Tibial artery (tissue), 4 donors: ENCODE data around the gene GREM1.

ENCODE experiments used
- DNase-seq, 2 donors: peaks; one replicate each; pipeline ENCODE4 v3.0.0-alpha.2; 2019
- H3K27ac ChIP-seq, 2 donors: fragments of 200-600 bp; sonication (generic) in 1 of 2; 1 replicate in 1 of 2; 2 replicates in 1 of 2; pipeline ENCODE4 v1.5.1; 2018 to 2019; ENCODE audit warnings: mild to moderate bottlenecking in 1 of 2
- H3K27me3 ChIP-seq, 2 donors: fragments of 200-600 bp; sonication (generic) in 1 of 2; one replicate each; pipeline versions ENCODE4 v1.5.1 to v1.6.0; 2016 to 2019
- H3K36me3 ChIP-seq, 3 donors: fragments of 200-600 bp; sonication (generic) in 2 of 3; one replicate each; pipeline ENCODE4 v1.5.1; 2016 to 2019; ENCODE audit warnings: mild to moderate bottlenecking in 2 of 3
- H3K4me1 ChIP-seq, 4 donors: fragments of 200-600 bp; sonication (generic) in 2 of 4; 1 replicate in 3 of 4; 2 replicates in 1 of 4; pipeline ENCODE4 v1.5.1; 2016 to 2019
- H3K4me3 ChIP-seq, 2 donors: fragments of 200-600 bp; sonication (generic) in 1 of 2; 1 replicate in 1 of 2; 2 replicates in 1 of 2; pipeline ENCODE4 v1.5.1; 2018 to 2019; ENCODE audit warnings: mild to moderate bottlenecking in 2 of 2
- H3K9me3 ChIP-seq, 3 donors: fragments of 200-600 bp; sonication (generic) in 1 of 3; one replicate each; pipeline ENCODE4 v1.5.1; 2016 to 2019
- intact Hi-C: fragments of 100-400 bp; cut with DNase I; formaldehyde crosslinking; loops from one replicate; pipeline ENCODE4 v1.15.0; 2023; ENCODE audit warnings: low total_unique reads
- TF ChIP-seq, protein P1 (sequence below), 2 experiments: fragments of 200-600 bp in 1 of 2; fragments of 450-650 bp in 1 of 2; IDR thresholded peaks; one replicate each; pipeline ENCODE4 v1.5.1; 2017 to 2019; ENCODE audit warnings: antibody characterized with exemption in 2 of 2, mild to moderate bottlenecking in 1 of 2, moderate library complexity in 1 of 2

GREM1 gene

GRCh38 chr15:32700501-32701150 lies 17.2 kb upstream of the GREM1 start:
- no peak overlapping the region for H3K4me3 ChIP-seq
- intact Hi-C loops = no loop called here
- no peaks in the 10 kb centered on the region for H3K36me3 ChIP-seq
- TF ChIP-seq, protein P1, sequence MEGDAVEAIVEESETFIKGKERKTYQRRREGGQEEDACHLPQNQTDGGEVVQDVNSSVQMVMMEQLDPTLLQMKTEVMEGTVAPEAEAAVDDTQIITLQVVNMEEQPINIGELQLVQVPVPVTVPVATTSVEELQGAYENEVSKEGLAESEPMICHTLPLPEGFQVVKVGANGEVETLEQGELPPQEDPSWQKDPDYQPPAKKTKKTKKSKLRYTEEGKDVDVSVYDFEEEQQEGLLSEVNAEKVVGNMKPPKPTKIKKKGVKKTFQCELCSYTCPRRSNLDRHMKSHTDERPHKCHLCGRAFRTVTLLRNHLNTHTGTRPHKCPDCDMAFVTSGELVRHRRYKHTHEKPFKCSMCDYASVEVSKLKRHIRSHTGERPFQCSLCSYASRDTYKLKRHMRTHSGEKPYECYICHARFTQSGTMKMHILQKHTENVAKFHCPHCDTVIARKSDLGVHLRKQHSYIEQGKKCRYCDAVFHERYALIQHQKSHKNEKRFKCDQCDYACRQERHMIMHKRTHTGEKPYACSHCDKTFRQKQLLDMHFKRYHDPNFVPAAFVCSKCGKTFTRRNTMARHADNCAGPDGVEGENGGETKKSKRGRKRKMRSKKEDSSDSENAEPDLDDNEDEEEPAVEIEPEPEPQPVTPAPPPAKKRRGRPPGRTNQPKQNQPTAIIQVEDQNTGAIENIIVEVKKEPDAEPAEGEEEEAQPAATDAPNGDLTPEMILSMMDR (IDR thresholded peaks at IDR 0.05) = no peak
- no peak overlapping the region for H3K27ac ChIP-seq
- no peak for DNase-seq
- H3K9me3 ChIP-seq = no peaks in the 10 kb centered on the region
- H3K4me1 ChIP-seq = no peaks in the 10 kb centered on the region
- no peaks in the 10 kb centered on the region for H3K27me3 ChIP-seq

DNA sequence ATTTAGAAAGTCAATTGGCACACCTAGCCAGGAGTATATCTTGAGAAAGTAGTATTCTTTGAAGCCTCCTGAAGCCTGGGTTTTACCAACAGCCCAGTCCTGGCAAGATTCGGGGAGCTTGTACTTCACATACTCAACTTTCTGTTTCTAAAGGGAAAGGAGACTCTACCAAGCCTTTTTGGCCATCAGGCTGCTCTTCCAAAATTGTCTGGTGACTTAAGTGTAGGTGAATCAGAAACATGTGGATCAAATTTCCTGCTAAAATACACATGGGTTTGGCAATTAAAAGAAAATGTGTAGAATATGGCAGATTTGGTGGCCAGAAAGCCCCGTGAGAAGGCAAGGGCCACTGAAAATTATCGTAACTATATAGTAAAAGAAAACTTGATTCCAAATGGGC lies 15.9 kb upstream of the GREM1 start:
- Histone ChIP-seq H3K27me3 (no peaks in the 10 kb centered on the region), H3K36me3 (no peaks in the 10 kb centered on the region), H3K4me1 (no peaks in the 10 kb centered on the region), H3K9me3 (no peaks in the 10 kb centered on the region), H3K4me3 (no peak overlapping the region), H3K27ac (no peak overlapping the region)
- TF ChIP-seq, protein P1 (IDR thresholded peaks at IDR 0.05) = no peak
- DNase-seq = no peak
- intact Hi-C loops = no loop called here

DNA sequence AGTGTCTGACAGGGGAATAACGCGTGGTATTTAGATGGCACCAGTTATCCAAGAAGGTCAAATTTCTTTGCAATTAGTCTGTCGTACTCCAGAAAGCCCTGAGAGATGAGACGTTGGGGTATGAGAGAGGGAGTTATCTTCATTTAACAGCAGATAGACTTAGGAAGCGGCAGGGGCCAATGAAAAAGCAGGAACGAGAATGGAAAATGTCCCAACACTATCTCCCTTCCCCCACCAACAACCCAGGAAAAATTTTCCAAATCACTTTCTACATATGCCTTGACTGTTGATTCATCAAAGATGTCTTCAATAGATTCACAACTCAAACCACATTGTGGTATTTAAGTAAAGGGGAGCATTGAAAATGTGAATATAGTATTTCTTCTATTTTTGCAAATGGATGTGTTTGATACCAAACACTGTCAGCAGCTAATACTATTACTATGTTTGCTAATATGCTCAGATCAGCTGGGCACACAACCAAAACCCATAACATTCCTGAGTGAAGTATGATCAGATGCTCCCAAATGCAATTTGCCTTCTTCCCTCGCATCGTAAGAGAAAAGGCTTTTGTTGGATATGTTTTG lies 13.3 kb upstream of the GREM1 start:
- Histone ChIP-seq H3K27me3 (no peaks in the 10 kb centered on the region), H3K27ac (no peak overlapping the region), H3K9me3 (no peaks in the 10 kb centered on the region), H3K4me1 (no peaks in the 10 kb centered on the region), H3K4me3 (no peak overlapping the region), H3K36me3 (no peaks in the 10 kb centered on the region)
- TF ChIP-seq, protein P1 (IDR thresholded peaks at IDR 0.05) = no peak
- DNase-seq = no peak
- intact Hi-C loops = no loop called here

- Histone ChIP-seq H3K9me3 (no peaks in the 10 kb centered on the region), H3K4me3 (no peak overlapping the region), H3K27ac (no peak overlapping the region), H3K36me3 (no peaks in the 10 kb centered on the region), H3K4me1 (no peaks in the 10 kb centered on the region), H3K27me3 (no peaks in the 10 kb centered on the region)
- intact Hi-C loops = no loop called here
- TF ChIP-seq, protein P1 (IDR thresholded peaks at IDR 0.05) = no peak
- no peak for DNase-seq
These were observed 12.4 kb upstream of the GREM1 start for GRCh38 chr15:32705446-32705845.

GRCh38 chr15:32706704-32707103 lies 11.1 kb upstream of the GREM1 start:
- Histone ChIP-seq H3K36me3 (no peaks in the 10 kb centered on the region), H3K4me1 (no peaks in the 10 kb centered on the region), H3K27ac (no peak overlapping the region), H3K4me3 (no peak overlapping the region), H3K9me3 (no peaks in the 10 kb centered on the region), H3K27me3 (no peaks in the 10 kb centered on the region)
- TF ChIP-seq, protein P1 (IDR thresholded peaks at IDR 0.05) = no peak
- no peak for DNase-seq
- intact Hi-C loops = no loop called here
